ENCODE data around the gene FGF12.

FGF12 gene

GRCh38 chr3:192684151-192684550, 43.2 kb downstream of the FGF12 start:
- no peak for DNase-seq

- no peak for DNase-seq
Observed at GRCh38 chr3:192675958-192676649, 51.2 kb downstream of the FGF12 start.

- DNase-seq, result no peak
Observed at GRCh38 chr3:192655628-192656027, 71.7 kb downstream of the FGF12 start.

GRCh38 chr3:192655040-192655439, 72.3 kb downstream of the FGF12 start:
- no peak for DNase-seq

- no peak for DNase-seq
Observed at GRCh38 chr3:192653862-192654261, 73.5 kb downstream of the FGF12 start.

GRCh38 chr3:192652727-192653126, 74.6 kb downstream of the FGF12 start:
- no peak for DNase-seq

- no peak for DNase-seq
Observed at GRCh38 chr3:192651836-192652512, 75.4 kb downstream of the FGF12 start.

- DNase-seq, result no peak
Observed at GRCh38 chr3:192645437-192645836, 81.9 kb downstream of the FGF12 start.

- DNase-seq, result no peak
Observed at GRCh38 chr3:192642651-192643050, 84.7 kb downstream of the FGF12 start.

GRCh38 chr3:192641919-192642318, 85.4 kb downstream of the FGF12 start:
- DNase-seq, result no peak

GRCh38 chr3:192639987-192640386, 87.4 kb downstream of the FGF12 start:
- no peak for DNase-seq

- no peak for DNase-seq
Observed at GRCh38 chr3:192637803-192638202, 89.5 kb downstream of the FGF12 start.

- DNase-seq, result no peak
Observed at GRCh38 chr3:192636517-192637444, 90.6 kb downstream of the FGF12 start.

- DNase-seq, result no peak
Observed at GRCh38 chr3:192629429-192629828, 97.9 kb downstream of the FGF12 start.

GRCh38 chr3:192621909-192622308, 105.4 kb downstream of the FGF12 start:
- DNase-seq, result no peak

- no peak for DNase-seq
Observed at GRCh38 chr3:192620275-192620674, 107.1 kb downstream of the FGF12 start.

- DNase-seq, result no peak
Observed at GRCh38 chr3:192611411-192611810, 115.9 kb downstream of the FGF12 start.

GRCh38 chr3:192608726-192609600, 118.4 kb downstream of the FGF12 start:
- no peak for DNase-seq

GRCh38 chr3:192607798-192608197, 119.5 kb downstream of the FGF12 start:
- DNase-seq, result no peak

GRCh38 chr3:192597913-192598312, 129.4 kb downstream of the FGF12 start:
- no peak for DNase-seq

- no peak for DNase-seq
Observed at GRCh38 chr3:192597506-192597905, 129.8 kb downstream of the FGF12 start.

GRCh38 chr3:192578729-192579128, 148.6 kb downstream of the FGF12 start:
- no peak for DNase-seq

GRCh38 chr3:192577811-192578210, 149.5 kb downstream of the FGF12 start:
- DNase-seq, result no peak

Data from KG1 (cell line).